NB4 (cell line): ENCODE measurements around the gene VRK2.

Source experiments
- DNase-seq: peaks from one replicate; pipeline ENCODE4 v3.0.0; 2010; ENCODE audit warnings: low read depth
- H3K4me3 ChIP-seq: one replicate; pipeline ENCODE4 v1.5.1; 2011; ENCODE audit warnings: mild to moderate bottlenecking, low read depth, low read length, moderate library complexity
- CTCF ChIP-seq: IDR thresholded peaks from one replicate; pipeline ENCODE4 v1.5.1; 2012; ENCODE audit warnings: low read depth, low read length
- MAX ChIP-seq: IDR thresholded peaks from 2 replicates; pipeline ENCODE4 v1.6.1; 2011; ENCODE audit warnings: low read depth, low read length
- MYC ChIP-seq: IDR thresholded peaks from 2 replicates; pipeline ENCODE4 v1.6.1; 2011; ENCODE audit warnings: low read depth, low read length
- POLR2A ChIP-seq: IDR thresholded peaks from 2 replicates; pipeline ENCODE4 v1.6.1; 2011; ENCODE audit warnings: mild to moderate bottlenecking; ENCODE audit not compliant: insufficient read length; ENCODE audit errors: extremely low read depth

Gene VRK2

GRCh38 chr2:58067001-58067400, 20.4 kb downstream of the VRK2 start:
- TF ChIP-seq MYC (no peak), POLR2A (no peak), CTCF (no peak)
- no peak for DNase-seq
- H3K4me3 ChIP-seq = no peak overlapping the region

- no peak for DNase-seq
- H3K4me3 ChIP-seq = no peak overlapping the region
- TF ChIP-seq CTCF = no peak
- no peak for TF ChIP-seq POLR2A
- TF ChIP-seq MYC = no peak
- no peak for TF ChIP-seq MAX
These were observed 24.2 kb downstream of the VRK2 start for GRCh38 chr2:58070765-58071164.

GRCh38 chr2:58072102-58072501, 25.5 kb downstream of the VRK2 start:
- DNase-seq = no peak

GRCh38 chr2:58073008-58073407, 26.4 kb downstream of the VRK2 start:
- DNase-seq = no peak
- TF ChIP-seq MYC (no peak), CTCF (no peak), POLR2A (no peak), MAX (no peak)

More at GRCh38 chr2:58072102-58072501, 25.5 kb downstream of the VRK2 start:
- TF ChIP-seq MYC = no peak
- TF ChIP-seq CTCF = no peak
- no peak for TF ChIP-seq MAX
- TF ChIP-seq POLR2A = no peak
- H3K4me3 ChIP-seq = no peak overlapping the region

GRCh38 chr2:58073751-58074150, 27.1 kb downstream of the VRK2 start:
- DNase-seq = no peak
- H3K4me3 ChIP-seq = no peak overlapping the region
- no peak for TF ChIP-seq MYC
- no peak for TF ChIP-seq MAX
- TF ChIP-seq CTCF = no peak
- TF ChIP-seq POLR2A = no peak

More at GRCh38 chr2:58073008-58073407, 26.4 kb downstream of the VRK2 start:
- no peak overlapping the region for H3K4me3 ChIP-seq

- no peak overlapping the region for H3K4me3 ChIP-seq
- no peak for DNase-seq
- no peak for TF ChIP-seq POLR2A
- no peak for TF ChIP-seq CTCF
- TF ChIP-seq MAX = no peak
- TF ChIP-seq MYC = no peak
These were observed 34.4 kb downstream of the VRK2 start for GRCh38 chr2:58081000-58081399.
